Measurements from ENCODE around the gene CDKL2. TPM values are rescaled to one million over a fixed set of nuclear protein-coding genes. Genes with fewer than 3 reads are reported as not detected.
"Not testable (repeated sequence)": the region's sequence is repeated elsewhere in the genome, so short reads cannot be mapped to it uniquely, and the experiment has no call there.

Gene CDKL2
- total RNA-seq, 1 donor from 2014 or later, result 4.1 TPM

- peak; percentile 89 for DNase-seq (ENCODE audit: low read depth)
- H3K36me3 ChIP-seq (ENCODE audit: control insufficient read depth, insufficient read depth, low read length), result no peaks in the 10 kb centered on the region
- TF ChIP-seq CTCF (IDR thresholded peaks at IDR 0.05; ENCODE audit: insufficient read depth, low read length, poor library complexity, severe bottlenecking), result no peak
- H3K27me3 ChIP-seq (ENCODE audit: control insufficient read depth, insufficient read depth, low read length), result no peaks in the 10 kb centered on the region
- peak within 1 kb of the TSS; percentile 99 for H3K4me3 ChIP-seq (ENCODE audit: low read depth, low read length)
Observed at GRCh38 chr4:75673027-75673958, 43.0 kb upstream of the CDKL2 start, which contains the start of gene G3BP2. G3BP2 (minus strand) TSS chr4:75673411; CDS start chr4:75662025, 11,386 bp downstream.

- no peak for TF ChIP-seq CTCF (IDR thresholded peaks at IDR 0.05; ENCODE audit: insufficient read depth, low read length, poor library complexity, severe bottlenecking)
- Histone ChIP-seq H3K36me3 (ENCODE audit: control insufficient read depth, insufficient read depth, low read length) (no peaks in the 10 kb centered on the region), H3K4me3 (ENCODE audit: low read depth, low read length) (peak overlapping the region; percentile 99), H3K27me3 (ENCODE audit: control insufficient read depth, insufficient read depth, low read length) (no peaks in the 10 kb centered on the region)
- DNase-seq (ENCODE audit: low read depth), result no peak
Observed at GRCh38 chr4:75672461-75673026, 42.2 kb upstream of the CDKL2 start.

GRCh38 chr4:75671802-75672421 lies 41.6 kb upstream of the CDKL2 start:
- no peaks in the 10 kb centered on the region for H3K27me3 ChIP-seq (ENCODE audit: control insufficient read depth, insufficient read depth, low read length)
- no peaks in the 10 kb centered on the region for H3K36me3 ChIP-seq (ENCODE audit: control insufficient read depth, insufficient read depth, low read length)
- DNase-seq (ENCODE audit: low read depth), result no peak
- peak overlapping the region; percentile 99 for H3K4me3 ChIP-seq (ENCODE audit: low read depth, low read length)
- TF ChIP-seq CTCF (IDR thresholded peaks at IDR 0.05; ENCODE audit: insufficient read depth, low read length, poor library complexity, severe bottlenecking), result no peak

GRCh38 chr4:75668596-75668995 lies 38.3 kb upstream of the CDKL2 start:
- Histone ChIP-seq H3K27me3 (ENCODE audit: control insufficient read depth, insufficient read depth, low read length) (no peaks in the 10 kb centered on the region), H3K4me3 (ENCODE audit: low read depth, low read length) (no peak overlapping the region), H3K36me3 (ENCODE audit: control insufficient read depth, insufficient read depth, low read length) (no peaks in the 10 kb centered on the region)
- TF ChIP-seq CTCF (IDR thresholded peaks at IDR 0.05; ENCODE audit: insufficient read depth, low read length, poor library complexity, severe bottlenecking), result no peak
- DNase-seq (ENCODE audit: low read depth), result no peak

GRCh38 chr4:75667636-75668035 lies 37.3 kb upstream of the CDKL2 start:
- not testable (repeated sequence) for H3K27me3 ChIP-seq (ENCODE audit: control insufficient read depth, insufficient read depth, low read length); H3K4me3 ChIP-seq (ENCODE audit: low read depth, low read length); DNase-seq (ENCODE audit: low read depth); H3K36me3 ChIP-seq (ENCODE audit: control insufficient read depth, insufficient read depth, low read length)

- Histone ChIP-seq H3K27me3 (ENCODE audit: control insufficient read depth, insufficient read depth, low read length) (no peaks in the 10 kb centered on the region), H3K4me3 (ENCODE audit: low read depth, low read length) (no peak overlapping the region)
Observed at GRCh38 chr4:75666299-75666698, 36.0 kb upstream of the CDKL2 start.

GRCh38 chr4:75664604-75665003 lies 34.3 kb upstream of the CDKL2 start:
- H3K4me3 ChIP-seq (ENCODE audit: low read depth, low read length); H3K36me3 ChIP-seq (ENCODE audit: control insufficient read depth, insufficient read depth, low read length); DNase-seq (ENCODE audit: low read depth); H3K27me3 ChIP-seq (ENCODE audit: control insufficient read depth, insufficient read depth, low read length): not testable (repeated sequence)

More at GRCh38 chr4:75666299-75666698, 36.0 kb upstream of the CDKL2 start:
- DNase-seq (ENCODE audit: low read depth), result no peak
- H3K36me3 ChIP-seq (ENCODE audit: control insufficient read depth, insufficient read depth, low read length), result no peaks in the 10 kb centered on the region
- no peak for TF ChIP-seq CTCF (IDR thresholded peaks at IDR 0.05; ENCODE audit: insufficient read depth, low read length, poor library complexity, severe bottlenecking)
